Activated T-helper 17 cell treated with anti-CD3 and anti-CD28 coated beads, Interleukin-2, amount 50 U/mL, for 72 hours (primary cell): Measurements from ENCODE around the gene NPAT. TPM values are rescaled to one million over a fixed set of nuclear protein-coding genes. Genes with fewer than 3 reads are reported as not detected.
"Not testable (repeated sequence)": the region's sequence is repeated elsewhere in the genome, so short reads cannot be mapped to it uniquely, and the experiment has no call there.

Experiments used
- ATAC-seq: fragments of 150-1000 bp; cut with Tn5 transposase; replicated peaks from 2 replicates; pipeline ENCODE4 v1.10.0; 2021; ENCODE audit warnings: mild to moderate bottlenecking, moderate library complexity
- H3K27ac Mint-ChIP-seq: one replicate; pipeline ENCODE4 v1.8.0; 2022; ENCODE audit warnings: mixed read lengths
- H3K27me3 Mint-ChIP-seq: one replicate; pipeline ENCODE4 v1.8.0; 2022; ENCODE audit warnings: mixed read lengths
- H3K36me3 Mint-ChIP-seq: one replicate; pipeline ENCODE4 v1.8.0; 2022; ENCODE audit warnings: low read depth, mild to moderate bottlenecking, mixed read lengths
- H3K4me1 Mint-ChIP-seq: one replicate; pipeline ENCODE4 v1.8.0; 2022; ENCODE audit warnings: mixed read lengths
- H3K4me3 Mint-ChIP-seq: one replicate; pipeline ENCODE4 v1.8.0; 2022; ENCODE audit warnings: mild to moderate bottlenecking, mixed read lengths
- H3K9me3 Mint-ChIP-seq: one replicate; pipeline ENCODE4 v1.8.0; 2022; ENCODE audit warnings: mixed read lengths
- total RNA-seq, 2 donors: library from RNA; stranded (reverse); gene quantifications; one replicate each; pipeline ENCODE4 v1.2.3, GENCODE V29; 2022

NPAT gene
- total RNA-seq, 2 donors from 2014 or later: 34.0 to 44.5 TPM

DNA sequence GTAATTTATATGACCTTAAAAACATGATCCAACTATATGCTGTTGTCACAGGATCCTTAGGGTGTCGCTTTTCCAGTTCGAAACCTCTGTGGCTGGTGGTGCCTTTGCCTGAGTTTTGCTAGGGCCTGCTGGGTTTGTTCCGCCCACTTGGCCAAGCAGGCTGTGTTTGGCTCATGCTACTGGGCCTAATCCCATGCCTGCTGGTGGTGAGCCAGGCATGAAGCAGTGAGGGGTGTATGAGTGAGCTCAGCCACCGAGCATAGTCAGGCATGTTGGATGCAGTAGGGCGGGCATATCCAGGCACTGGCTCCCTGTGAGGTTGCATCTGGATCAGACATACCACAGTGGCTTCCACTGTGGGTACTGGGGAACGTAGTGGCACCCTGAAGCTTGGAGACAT, 16.3 kb downstream of the NPAT start:
- no peaks in the 10 kb centered on the region for H3K9me3 Mint-ChIP-seq
- peaks cover 42% of the 10 kb centered on the region for H3K4me1 Mint-ChIP-seq
- ATAC-seq: no peak
- no peaks in the 10 kb centered on the region for H3K27me3 Mint-ChIP-seq
- H3K36me3 Mint-ChIP-seq: peaks cover 90% of the 10 kb centered on the region
- H3K27ac Mint-ChIP-seq: peak overlapping the region; percentile 22
- H3K4me3 Mint-ChIP-seq: peak overlapping the region; percentile 52

GRCh38 chr11:108204929-108205499, 17.4 kb downstream of the NPAT start:
- peaks cover 41% of the 10 kb centered on the region for H3K4me1 Mint-ChIP-seq
- peaks cover 79% of the 10 kb centered on the region for H3K36me3 Mint-ChIP-seq
- peak overlapping the region; percentile 52 for H3K4me3 Mint-ChIP-seq
- ATAC-seq: peak; percentile 68
- H3K27ac Mint-ChIP-seq: peak overlapping the region; percentile 64
- no peaks in the 10 kb centered on the region for H3K9me3 Mint-ChIP-seq
- H3K27me3 Mint-ChIP-seq: no peaks in the 10 kb centered on the region

- peak overlapping the region; percentile 52 for H3K4me3 Mint-ChIP-seq
- H3K27ac Mint-ChIP-seq: peak overlapping the region; percentile 64
Observed at GRCh38 chr11:108204376-108204775, 18.1 kb downstream of the NPAT start.

GRCh38 chr11:108203075-108203474, 19.4 kb downstream of the NPAT start:
- ATAC-seq: no peak
- Mint-ChIP-seq H3K4me1 (peaks cover 52% of the 10 kb centered on the region), H3K36me3 (peaks cover 79% of the 10 kb centered on the region), H3K27me3 (no peaks in the 10 kb centered on the region), H3K9me3 (no peaks in the 10 kb centered on the region), H3K27ac (peak overlapping the region; percentile 57), H3K4me3 (no peak overlapping the region)

More at GRCh38 chr11:108204376-108204775, 18.1 kb downstream of the NPAT start:
- Mint-ChIP-seq H3K9me3 (no peaks in the 10 kb centered on the region), H3K4me1 (peaks cover 46% of the 10 kb centered on the region), H3K36me3 (peaks cover 79% of the 10 kb centered on the region), H3K27me3 (no peaks in the 10 kb centered on the region)
- no peak for ATAC-seq

DNA sequence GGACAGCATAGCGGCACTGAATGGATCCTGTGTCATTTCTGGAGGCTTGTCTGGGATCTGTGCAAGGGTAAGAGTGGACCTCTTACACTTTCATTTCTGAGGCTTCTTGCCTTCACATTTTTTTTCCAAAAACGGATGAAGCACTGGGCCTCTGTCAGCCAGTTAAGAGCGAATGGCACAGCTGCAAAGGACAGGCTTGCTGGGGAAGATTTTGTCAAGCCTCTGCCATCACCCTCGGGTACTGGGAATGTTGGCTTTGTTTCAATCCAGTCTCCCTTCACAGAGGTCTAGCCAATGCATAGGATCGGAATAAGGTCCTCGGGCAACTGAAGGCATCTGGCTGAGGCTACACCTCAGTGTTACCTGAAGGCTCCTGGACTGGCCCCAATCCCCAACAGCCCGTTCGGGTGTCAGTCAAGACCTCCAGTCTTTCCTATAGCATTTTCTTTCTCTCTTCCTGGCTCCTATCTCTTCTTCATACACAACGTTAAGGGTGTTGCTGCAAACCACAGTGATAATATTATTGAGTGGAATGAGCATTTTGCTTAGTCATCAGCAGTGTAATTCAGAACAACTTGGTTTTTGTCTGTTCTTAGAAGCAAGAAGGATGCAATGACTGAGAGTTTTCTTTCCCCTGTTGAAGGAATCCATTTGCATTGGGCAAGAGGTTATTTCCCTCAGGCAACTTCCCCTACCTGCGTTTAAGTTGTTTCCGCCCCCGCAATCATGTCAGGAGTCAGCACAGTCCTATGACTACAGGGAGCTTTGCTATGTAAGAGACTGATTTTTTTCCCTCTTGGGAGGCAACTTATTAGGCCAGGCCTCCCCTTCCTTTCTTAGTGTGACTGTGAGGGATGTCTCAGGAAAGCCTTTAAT, 22.8 kb downstream of the NPAT start:
- Mint-ChIP-seq H3K4me1 (peaks cover 45% of the 10 kb centered on the region), H3K27me3 (no peaks in the 10 kb centered on the region), H3K36me3 (peaks cover 79% of the 10 kb centered on the region), H3K9me3 (no peaks in the 10 kb centered on the region), H3K4me3 (peak overlapping the region; percentile 63), H3K27ac (peak overlapping the region; percentile 79)
- peak; percentile 93 for ATAC-seq

GRCh38 chr11:108198833-108199232, 23.6 kb downstream of the NPAT start:
- ATAC-seq: no peak
- peaks cover 79% of the 10 kb centered on the region for H3K36me3 Mint-ChIP-seq
- H3K27me3 Mint-ChIP-seq: no peaks in the 10 kb centered on the region
- H3K9me3 Mint-ChIP-seq: no peaks in the 10 kb centered on the region
- H3K4me1 Mint-ChIP-seq: peaks cover 41% of the 10 kb centered on the region
- peak overlapping the region; percentile 63 for H3K4me3 Mint-ChIP-seq
- peak overlapping the region; percentile 79 for H3K27ac Mint-ChIP-seq

GRCh38 chr11:108197351-108197750, 25.1 kb downstream of the NPAT start:
- peaks cover 79% of the 10 kb centered on the region for H3K36me3 Mint-ChIP-seq

GRCh38 chr11:108196901-108197300, 25.5 kb downstream of the NPAT start:
- peaks cover 82% of the 10 kb centered on the region for H3K36me3 Mint-ChIP-seq
- peak overlapping the region; percentile 79 for H3K27ac Mint-ChIP-seq
- H3K27me3 Mint-ChIP-seq: no peaks in the 10 kb centered on the region
- H3K4me1 Mint-ChIP-seq: peaks cover 30% of the 10 kb centered on the region
- ATAC-seq: peak; percentile 8
- peak overlapping the region; percentile 63 for H3K4me3 Mint-ChIP-seq
- no peaks in the 10 kb centered on the region for H3K9me3 Mint-ChIP-seq

More at GRCh38 chr11:108197351-108197750, 25.1 kb downstream of the NPAT start:
- peak; percentile 13 for ATAC-seq
- peak overlapping the region; percentile 79 for H3K27ac Mint-ChIP-seq
- peaks cover 30% of the 10 kb centered on the region for H3K4me1 Mint-ChIP-seq
- no peaks in the 10 kb centered on the region for H3K27me3 Mint-ChIP-seq
- no peaks in the 10 kb centered on the region for H3K9me3 Mint-ChIP-seq
- H3K4me3 Mint-ChIP-seq: peak overlapping the region; percentile 63

DNA sequence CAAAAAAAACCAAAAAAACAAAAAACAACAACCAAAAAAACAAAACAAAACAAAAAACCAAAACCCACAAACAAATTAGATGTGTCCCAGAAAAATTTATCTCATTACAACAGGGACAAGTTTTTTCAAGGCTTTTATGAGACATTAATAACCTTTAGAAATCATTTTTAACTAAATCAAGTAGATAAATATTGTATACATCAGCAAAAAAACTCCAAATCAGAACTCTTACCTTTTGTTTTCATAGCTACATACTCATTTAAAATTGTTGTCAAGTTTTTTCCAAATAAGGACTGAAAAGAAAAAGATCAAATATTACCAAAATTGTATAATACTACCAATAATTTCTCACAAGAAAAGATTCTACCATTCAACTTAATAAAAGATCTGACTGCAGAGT, 28.7 kb downstream of the NPAT start:
- no peak overlapping the region for H3K27ac Mint-ChIP-seq

GRCh38 chr11:108177570-108177969, 44.9 kb downstream of the NPAT start:
- Mint-ChIP-seq H3K27me3 (no peaks in the 10 kb centered on the region), H3K36me3 (peaks cover 100% of the 10 kb centered on the region), H3K27ac (no peak overlapping the region), H3K4me3 (no peak overlapping the region), H3K4me1 (no peaks in the 10 kb centered on the region), H3K9me3 (no peaks in the 10 kb centered on the region)
- ATAC-seq: no peak

More for the DNA sequence above, 28.7 kb downstream of the NPAT start:
- Mint-ChIP-seq H3K9me3 (no peaks in the 10 kb centered on the region), H3K36me3 (peaks cover 99% of the 10 kb centered on the region), H3K27me3 (no peaks in the 10 kb centered on the region), H3K4me1 (peaks cover 10% of the 10 kb centered on the region), H3K4me3 (no peak overlapping the region)
- no peak for ATAC-seq

GRCh38 chr11:108170184-108170583, 52.3 kb downstream of the NPAT start:
- Mint-ChIP-seq H3K36me3 (peaks cover 98% of the 10 kb centered on the region), H3K4me3 (peak overlapping the region; percentile 23), H3K9me3 (no peaks in the 10 kb centered on the region), H3K4me1 (peaks cover 18% of the 10 kb centered on the region), H3K27ac (peak overlapping the region; percentile 57), H3K27me3 (no peaks in the 10 kb centered on the region)
- ATAC-seq: peak; percentile 80

DNA sequence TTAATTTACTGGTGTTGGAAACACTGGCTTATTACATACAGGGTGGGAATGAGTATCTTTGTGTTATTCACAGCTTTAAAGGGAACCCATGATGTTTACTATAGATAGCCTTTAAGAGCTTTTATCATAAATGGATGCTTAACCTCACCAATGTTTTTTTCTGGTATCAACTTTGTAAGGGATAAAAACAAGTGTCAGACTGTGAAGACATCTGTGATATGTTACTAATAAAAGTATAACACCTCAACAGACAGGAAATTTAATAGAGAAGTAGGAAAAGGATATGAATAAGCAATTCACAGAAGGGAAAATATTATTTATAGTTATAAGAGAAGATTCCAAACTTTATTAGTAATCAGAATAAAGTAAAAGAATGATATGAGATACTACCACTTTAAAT, 54.8 kb downstream of the NPAT start:
- ATAC-seq: no peak
- peaks cover 72% of the 10 kb centered on the region for H3K36me3 Mint-ChIP-seq
- H3K4me3 Mint-ChIP-seq: no peak overlapping the region
- no peaks in the 10 kb centered on the region for H3K27me3 Mint-ChIP-seq
- peak overlapping the region; percentile 69 for H3K27ac Mint-ChIP-seq
- no peaks in the 10 kb centered on the region for H3K9me3 Mint-ChIP-seq
- peaks cover 18% of the 10 kb centered on the region for H3K4me1 Mint-ChIP-seq

DNA sequence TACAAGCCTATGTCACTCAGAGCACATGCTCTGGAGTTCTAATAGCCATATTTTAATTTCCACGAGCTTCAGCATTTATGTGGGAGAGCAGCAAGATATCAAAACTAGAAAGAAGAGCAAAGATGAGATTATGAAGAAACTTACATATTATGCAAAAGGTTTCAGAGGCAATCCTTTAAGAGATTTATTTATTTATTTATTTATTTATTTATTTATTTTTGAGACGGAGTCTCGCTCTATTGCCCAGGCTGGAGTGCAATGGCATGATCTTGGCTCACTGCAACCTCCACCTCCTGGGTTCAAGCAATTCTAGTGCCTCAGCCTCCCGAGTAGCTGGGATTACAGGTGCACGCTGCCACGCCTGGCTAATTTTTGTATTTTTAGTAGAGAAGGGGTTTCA, 59.6 kb downstream of the NPAT start:
- not testable (repeated sequence) for H3K27me3 Mint-ChIP-seq, H3K4me3 Mint-ChIP-seq, H3K4me1 Mint-ChIP-seq, H3K27ac Mint-ChIP-seq, H3K9me3 Mint-ChIP-seq, ATAC-seq
- H3K36me3 Mint-ChIP-seq: peaks cover 25% of the 10 kb centered on the region

DNA sequence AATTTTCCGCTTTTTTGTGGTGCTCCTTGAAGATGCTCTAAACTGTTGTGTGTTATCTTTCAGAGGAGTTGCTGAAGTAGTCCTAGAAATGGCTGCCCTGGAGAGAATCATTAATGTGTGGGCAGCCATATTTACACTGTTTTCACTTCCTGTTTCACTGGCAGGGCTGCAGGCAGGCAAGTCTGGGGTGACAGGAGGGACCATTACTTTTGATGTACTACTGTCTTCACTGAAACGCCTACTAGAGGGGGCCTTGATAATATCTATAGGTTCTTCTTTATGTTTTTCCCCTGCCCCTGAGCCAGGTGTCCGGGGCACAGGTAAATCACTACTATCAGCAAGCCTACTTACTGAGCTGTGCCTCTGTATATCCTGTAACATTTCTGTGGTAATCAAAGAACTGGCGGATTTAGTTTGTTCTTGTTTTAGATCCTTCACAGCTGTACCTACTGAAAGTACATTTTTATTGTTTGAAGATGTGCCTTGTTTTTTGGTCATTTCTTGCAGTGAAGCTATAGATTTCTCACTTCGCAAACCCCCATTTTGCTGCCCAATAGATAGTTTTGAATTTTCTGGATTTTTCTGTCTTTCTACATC, 61.4 kb downstream of the NPAT start:
- Mint-ChIP-seq H3K4me3 (no peak overlapping the region), H3K9me3 (no peaks in the 10 kb centered on the region), H3K27ac (peak overlapping the region; percentile 67), H3K36me3 (peaks cover 7% of the 10 kb centered on the region), H3K27me3 (no peaks in the 10 kb centered on the region), H3K4me1 (peaks cover 9% of the 10 kb centered on the region)
- ATAC-seq: peak; percentile 29
